Astrocyte (in vitro differentiated cells and primary cell): Measurements from ENCODE around the gene ZFAND2B. TPM values are rescaled to one million over a fixed set of nuclear protein-coding genes. Genes with fewer than 3 reads are reported as not detected.

Experiments used
- DNase-seq: peaks from one replicate; pipeline ENCODE4 v3.0.0-alpha.2; 2010; ENCODE audit warnings: low read depth
- FAIRE-seq: peaks from 2 replicates; lab custom pipeline; 2011; peaks lifted over from hg19 to GRCh38; lab: Jason Lieb, UNC
- H2AFZ ChIP-seq: 2 replicates; pipeline ENCODE4 v1.6.0; 2012; ENCODE audit warnings: low read depth, low read length, inconsistent platforms
- H3K27ac ChIP-seq: 2 replicates; pipeline ENCODE4 v1.5.1; 2011; ENCODE audit warnings: low read depth, low read length, inconsistent platforms
- H3K27me3 ChIP-seq: 2 replicates; pipeline ENCODE4 v1.6.0; 2011; ENCODE audit warnings: low read length, inconsistent platforms; ENCODE audit not compliant: insufficient read depth
- H3K36me3 ChIP-seq: 2 replicates; pipeline ENCODE4 v1.5.1; 2011; ENCODE audit warnings: low read length, inconsistent platforms; ENCODE audit not compliant: insufficient read depth
- H3K4me1 ChIP-seq: 2 replicates; pipeline ENCODE4 v1.5.1; 2011; ENCODE audit warnings: low read length, inconsistent platforms; ENCODE audit not compliant: insufficient read depth
- H3K4me2 ChIP-seq: 2 replicates; pipeline ENCODE4 v1.6.0; 2012; ENCODE audit warnings: low read length, inconsistent platforms
- H3K4me3 ChIP-seq: 2 replicates; pipeline ENCODE4 v1.5.1; 2011; ENCODE audit warnings: low read depth, mild to moderate bottlenecking, low read length, inconsistent platforms; ENCODE audit not compliant: insufficient read depth
- H3K79me2 ChIP-seq: 2 replicates; pipeline ENCODE4 v1.6.0; 2012; ENCODE audit warnings: mild to moderate bottlenecking, low read length, inconsistent platforms; ENCODE audit not compliant: insufficient read depth
- H3K9ac ChIP-seq: 2 replicates; pipeline ENCODE4 v1.6.0; 2012; ENCODE audit warnings: mild to moderate bottlenecking, low read length, inconsistent platforms
- H3K9me3 ChIP-seq: 2 replicates; pipeline ENCODE4 v1.5.1; 2012; ENCODE audit warnings: low read depth, mild to moderate bottlenecking, low read length, inconsistent platforms; ENCODE audit not compliant: insufficient read depth
- H4K20me1 ChIP-seq: 2 replicates; pipeline ENCODE4 v1.6.0; 2012; ENCODE audit warnings: low read length, inconsistent platforms; ENCODE audit not compliant: insufficient read depth
- H3K27ac Mint-ChIP-seq: one replicate; pipeline ENCODE4 v1.8.0; 2021; ENCODE audit warnings: mild to moderate bottlenecking, mixed read lengths; ENCODE audit not compliant: unreplicated experiment
- H3K27me3 Mint-ChIP-seq: one replicate; pipeline ENCODE4 v1.8.0; 2021; ENCODE audit warnings: low read depth, mixed read lengths; ENCODE audit not compliant: unreplicated experiment
- H3K36me3 Mint-ChIP-seq: one replicate; pipeline ENCODE4 v1.8.0; 2021; ENCODE audit warnings: low read depth, mixed read lengths; ENCODE audit not compliant: unreplicated experiment
- H3K4me1 Mint-ChIP-seq: one replicate; pipeline ENCODE4 v1.8.0; 2021; ENCODE audit warnings: low read depth, mixed read lengths; ENCODE audit not compliant: unreplicated experiment
- H3K4me3 Mint-ChIP-seq: one replicate; pipeline ENCODE4 v1.8.0; 2021; ENCODE audit warnings: mild to moderate bottlenecking, moderate library complexity, mixed read lengths; ENCODE audit not compliant: unreplicated experiment
- H3K9me3 Mint-ChIP-seq: one replicate; pipeline ENCODE4 v1.8.0; 2021; ENCODE audit warnings: mild to moderate bottlenecking, mixed read lengths; ENCODE audit not compliant: unreplicated experiment
- CTCF ChIP-seq: IDR thresholded peaks from 2 replicates; pipeline ENCODE4 v1.5.1; 2011; ENCODE audit warnings: low read depth, mild to moderate bottlenecking, inconsistent platforms, low read length, moderate library complexity; ENCODE audit not compliant: insufficient read depth
- EZH2 ChIP-seq: IDR thresholded peaks from 2 replicates; pipeline ENCODE4 v1.6.1; 2012; ENCODE audit warnings: mild to moderate bottlenecking, low read length, inconsistent platforms; ENCODE audit not compliant: insufficient read depth
- total RNA-seq: library from RNA; stranded (reverse); gene quantifications from 2 replicates; pipeline ENCODE4 v1.2.1, GENCODE V29; 2021

The ZFAND2B gene
- total RNA-seq, 1 donor from 2014 or later: 24.0 TPM

- Mint-ChIP-seq H3K9me3 (no peaks in the 10 kb centered on the region), H3K27ac (peak overlapping the region; percentile 4), H3K36me3 (peaks cover 21% of the 10 kb centered on the region), H3K4me1 (peaks cover 6% of the 10 kb centered on the region), H3K27me3 (no peaks in the 10 kb centered on the region), H3K4me3 (no peak overlapping the region)
- Histone ChIP-seq H3K4me3 (no peak overlapping the region), H3K79me2 (peaks cover 8% of the 10 kb centered on the region), H3K27ac (no peak overlapping the region), H3K9me3 (no peaks in the 10 kb centered on the region), H3K36me3 (peaks cover 7% of the 10 kb centered on the region), H3K4me2 (no peak overlapping the region), H3K4me1 (peaks cover 17% of the 10 kb centered on the region), H2AFZ (no peak overlapping the region), H3K27me3 (no peaks in the 10 kb centered on the region), H3K9ac (no peak overlapping the region), H4K20me1 (peaks cover 1% of the 10 kb centered on the region)
- no peak for FAIRE-seq
- DNase-seq: no peak
- TF ChIP-seq EZH2 (no peak), CTCF (no peak)
Observed at GRCh38 chr2:219214141-219214540, 7.6 kb downstream of the ZFAND2B start.

- no peak overlapping the region for H3K4me2 ChIP-seq
Observed at GRCh38 chr2:219214786-219215185, 8.2 kb downstream of the ZFAND2B start.

More at GRCh38 chr2:219214786-219215185, 8.2 kb downstream of the ZFAND2B start:
- DNase-seq: no peak
- Mint-ChIP-seq H3K27me3 (no peaks in the 10 kb centered on the region), H3K27ac (peak overlapping the region; percentile 9), H3K9me3 (no peaks in the 10 kb centered on the region), H3K36me3 (peaks cover 21% of the 10 kb centered on the region), H3K4me3 (no peak overlapping the region), H3K4me1 (peaks cover 6% of the 10 kb centered on the region)
- H3K9me3 ChIP-seq: no peaks in the 10 kb centered on the region
- H3K4me1 ChIP-seq: peaks cover 23% of the 10 kb centered on the region
- H3K4me3 ChIP-seq: no peak overlapping the region
- H3K27me3 ChIP-seq: no peaks in the 10 kb centered on the region
- H3K9ac ChIP-seq: no peak overlapping the region
- H3K27ac ChIP-seq: no peak overlapping the region
- peaks cover 8% of the 10 kb centered on the region for H4K20me1 ChIP-seq
- no peak overlapping the region for H2AFZ ChIP-seq
- peaks cover 7% of the 10 kb centered on the region for H3K36me3 ChIP-seq
- FAIRE-seq: no peak
- H3K79me2 ChIP-seq: peaks cover 8% of the 10 kb centered on the region
- TF ChIP-seq CTCF: no peak
- no peak for TF ChIP-seq EZH2
